Measurements from ENCODE around the gene KISS1R. TPM values are rescaled to one million over a fixed set of nuclear protein-coding genes. Genes with fewer than 3 reads are reported as not detected.
A peak's percentile ranks its signal among the peaks of the same experiment; 100 is the strongest.

Gene KISS1R
- total RNA-seq, 1 experiment from 2014 or later, result not detected

- DNase-seq (ENCODE audit: low read depth), result no peak
Observed at GRCh38 chr19:966485-967088, 49.5 kb downstream of the KISS1R start.

Small RNAs within 50 kb of the gene (small RNA-seq; reads per million reads assigned to genes)
- gene RNU6-9, result 1.2 reads per million, percentile 76 among the genes with 10 or more reads in this experiment

Other genes starting within 250 kb of the KISS1R start
- gene FSTL3, start 240.9 kb upstream of the KISS1R start, total RNA-seq (2014; rRNA removed; shearing (Covaris generic)), result 14.5 and 19.7 TPM in 2 replicates
- gene PRSS57, start 221.9 kb upstream of the KISS1R start, total RNA-seq (2014; rRNA removed; shearing (Covaris generic)), result not detected in 2 replicates
- gene PALM, start 208.4 kb upstream of the KISS1R start, total RNA-seq (2014; rRNA removed; shearing (Covaris generic)), result not detected in 2 replicates
- 0.02 and 0.13 TPM in 2 replicates for gene MISP, start 166.2 kb upstream of the KISS1R start, total RNA-seq (2014; rRNA removed; shearing (Covaris generic))
- 276 and 447 TPM in 2 replicates for gene PTBP1, start 119.9 kb upstream of the KISS1R start, total RNA-seq (2014; rRNA removed; shearing (Covaris generic))
- 0.30 TPM in 1 of 2 replicates, not detected in the other for gene PLPPR3, start 95.4 kb upstream of the KISS1R start, total RNA-seq (2014; rRNA removed; shearing (Covaris generic))
- not detected in 2 replicates for gene AZU1, start 89.5 kb upstream of the KISS1R start, total RNA-seq (2014; rRNA removed; shearing (Covaris generic))
- gene PRTN3, start 76.3 kb upstream of the KISS1R start, total RNA-seq (2014; rRNA removed; shearing (Covaris generic)), result not detected in 2 replicates
- gene ELANE, start 65.0 kb upstream of the KISS1R start, total RNA-seq (2014; rRNA removed; shearing (Covaris generic)), result not detected in 2 replicates
- not detected in 2 replicates for gene CFD, start 57.7 kb upstream of the KISS1R start, total RNA-seq (2014; rRNA removed; shearing (Covaris generic))
- 18.1 and 20.8 TPM in 2 replicates for gene MED16, start 24.1 kb upstream of the KISS1R start, total RNA-seq (2014; rRNA removed; shearing (Covaris generic))
- gene RNU6-9, start 23.8 kb upstream of the KISS1R start, total RNA-seq (2014; rRNA removed; shearing (Covaris generic)), result not detected in 2 replicates
- gene R3HDM4, start 4.1 kb upstream of the KISS1R start, total RNA-seq (2014; rRNA removed; shearing (Covaris generic)), result 32.2 and 42.2 TPM in 2 replicates
- 4.3 and 8.0 TPM in 2 replicates for gene ARID3A, start 8.7 kb downstream of the KISS1R start, total RNA-seq (2014; rRNA removed; shearing (Covaris generic))
- gene WDR18, start 67.0 kb downstream of the KISS1R start, total RNA-seq (2014; rRNA removed; shearing (Covaris generic)), result 197 and 221 TPM in 2 replicates
- 0.03 TPM in 1 of 2 replicates, not detected in the other for gene GRIN3B, start 83.1 kb downstream of the KISS1R start, total RNA-seq (2014; rRNA removed; shearing (Covaris generic))
- 127 and 130 TPM in 2 replicates for gene TMEM259, start 103.8 kb downstream of the KISS1R start, total RNA-seq (2014; rRNA removed; shearing (Covaris generic))
- not detected in 2 replicates for gene RNU6-2, start 104.2 kb downstream of the KISS1R start, total RNA-seq (2014; rRNA removed; shearing (Covaris generic))
- 122 and 196 TPM in 2 replicates for gene CNN2, start 109.3 kb downstream of the KISS1R start, total RNA-seq (2014; rRNA removed; shearing (Covaris generic))
- 2.0 and 3.0 TPM in 2 replicates for gene ABCA7, start 122.8 kb downstream of the KISS1R start, total RNA-seq (2014; rRNA removed; shearing (Covaris generic))
- gene ARHGAP45, start 149.8 kb downstream of the KISS1R start, total RNA-seq (2014; rRNA removed; shearing (Covaris generic)), result 1.4 TPM in 2 replicates
- gene POLR2E, start 178.0 kb downstream of the KISS1R start, total RNA-seq (2014; rRNA removed; shearing (Covaris generic)), result 231 and 271 TPM in 2 replicates
- gene GPX4, start 186.7 kb downstream of the KISS1R start, total RNA-seq (2014; rRNA removed; shearing (Covaris generic)), result 221 and 243 TPM in 2 replicates